ENCODE measurements around the gene TRIM2. TPM values are rescaled to one million over a fixed set of nuclear protein-coding genes. Genes with fewer than 3 reads are reported as not detected.

Gene TRIM2
- total RNA-seq, 3 donors from 2014 or later = 26.7 to 109 (median 52.4) TPM

DNA sequence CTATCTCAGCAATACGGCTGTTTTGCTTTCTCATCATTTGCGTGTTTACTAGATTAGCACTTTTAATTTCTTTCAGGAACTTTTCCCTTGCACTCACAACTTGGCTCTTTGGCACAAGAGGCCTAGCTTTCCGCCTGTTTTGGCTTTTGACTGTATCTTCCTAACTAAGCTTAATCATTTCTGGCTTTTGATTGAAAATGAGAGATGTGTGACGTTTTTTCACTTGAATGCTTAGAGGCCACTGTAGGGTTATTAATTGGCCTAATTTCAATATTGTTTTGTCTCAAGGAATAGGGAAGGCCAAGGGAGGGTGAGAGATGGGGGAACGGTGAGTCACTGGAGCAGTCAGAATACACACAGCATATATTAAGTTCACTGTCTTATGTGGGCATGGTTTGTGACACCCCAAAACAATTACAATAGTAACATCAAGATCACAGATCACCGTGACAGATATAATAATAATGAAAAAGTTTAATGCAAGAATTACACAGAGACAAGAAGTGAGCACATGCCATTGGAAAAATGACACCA is 167.5 kb downstream of the TRIM2 start:
- TF ChIP-seq, protein P1, sequence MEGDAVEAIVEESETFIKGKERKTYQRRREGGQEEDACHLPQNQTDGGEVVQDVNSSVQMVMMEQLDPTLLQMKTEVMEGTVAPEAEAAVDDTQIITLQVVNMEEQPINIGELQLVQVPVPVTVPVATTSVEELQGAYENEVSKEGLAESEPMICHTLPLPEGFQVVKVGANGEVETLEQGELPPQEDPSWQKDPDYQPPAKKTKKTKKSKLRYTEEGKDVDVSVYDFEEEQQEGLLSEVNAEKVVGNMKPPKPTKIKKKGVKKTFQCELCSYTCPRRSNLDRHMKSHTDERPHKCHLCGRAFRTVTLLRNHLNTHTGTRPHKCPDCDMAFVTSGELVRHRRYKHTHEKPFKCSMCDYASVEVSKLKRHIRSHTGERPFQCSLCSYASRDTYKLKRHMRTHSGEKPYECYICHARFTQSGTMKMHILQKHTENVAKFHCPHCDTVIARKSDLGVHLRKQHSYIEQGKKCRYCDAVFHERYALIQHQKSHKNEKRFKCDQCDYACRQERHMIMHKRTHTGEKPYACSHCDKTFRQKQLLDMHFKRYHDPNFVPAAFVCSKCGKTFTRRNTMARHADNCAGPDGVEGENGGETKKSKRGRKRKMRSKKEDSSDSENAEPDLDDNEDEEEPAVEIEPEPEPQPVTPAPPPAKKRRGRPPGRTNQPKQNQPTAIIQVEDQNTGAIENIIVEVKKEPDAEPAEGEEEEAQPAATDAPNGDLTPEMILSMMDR (IDR thresholded peaks at IDR 0.05) = no peak
- TF ChIP-seq POLR2A (IDR thresholded peaks at IDR 0.05) (no peak), POLR2AphosphoS5 (IDR thresholded peaks at IDR 0.05) (no peak)
- DNase-seq (ENCODE audit: low spot score in 2 of 2) = no peak
- no peaks in the 10 kb centered on the region for H3K27me3 ChIP-seq
- H3K4me3 ChIP-seq = no peak overlapping the region
- H3K36me3 ChIP-seq = no peaks in the 10 kb centered on the region
- H3K27ac ChIP-seq = no peak overlapping the region
- intact Hi-C loops (cut with DNase I; ENCODE audit: low total_unique reads) = no loop called here
- peaks cover 0 to 11% of the 10 kb centered on the region in 2 donors for H3K9me3 ChIP-seq
- H3K4me1 ChIP-seq = no peaks in the 10 kb centered on the region

DNA sequence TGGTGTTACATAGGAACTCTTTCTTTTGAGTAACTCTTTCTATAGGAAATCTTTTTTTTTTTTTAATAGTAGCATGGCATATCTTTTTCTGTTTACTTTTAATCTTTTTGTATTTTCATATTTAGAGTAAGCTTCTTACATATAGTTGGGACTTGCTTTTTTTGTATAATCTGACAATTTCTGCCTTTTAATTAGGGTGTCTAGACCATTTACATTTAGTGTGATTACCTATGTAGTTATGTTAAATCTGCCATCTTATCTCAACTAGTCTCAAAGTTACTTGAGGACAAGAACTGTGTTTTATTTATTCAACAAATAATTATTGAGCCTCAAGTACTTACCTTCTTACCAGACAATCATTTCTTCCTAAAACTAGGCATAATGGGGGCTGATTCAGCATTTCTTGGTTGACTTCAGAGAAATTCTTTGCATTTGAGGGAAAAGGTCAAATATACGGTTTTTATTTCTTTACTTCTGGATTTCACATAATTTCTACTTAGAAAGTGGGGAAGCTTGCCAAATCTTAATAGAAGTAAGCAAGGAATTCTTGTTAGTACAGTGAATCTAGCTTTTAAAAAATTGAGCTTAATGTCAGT is 168.8 kb downstream of the TRIM2 start:
- no peak for DNase-seq (ENCODE audit: low spot score in 2 of 2)
- peaks cover 0 to 11% of the 10 kb centered on the region in 2 donors for H3K9me3 ChIP-seq
- H3K4me1 ChIP-seq = no peaks in the 10 kb centered on the region
- no peaks in the 10 kb centered on the region for H3K27me3 ChIP-seq
- H3K27ac ChIP-seq = no peak overlapping the region
- H3K36me3 ChIP-seq = no peaks in the 10 kb centered on the region
- intact Hi-C loops (cut with DNase I; ENCODE audit: low total_unique reads) = no loop called here
- no peak overlapping the region for H3K4me3 ChIP-seq
- TF ChIP-seq, protein P1 (IDR thresholded peaks at IDR 0.05) = no peak
- TF ChIP-seq POLR2A (IDR thresholded peaks at IDR 0.05) = no peak
- no peak for TF ChIP-seq POLR2AphosphoS5 (IDR thresholded peaks at IDR 0.05)

- intact Hi-C loops (cut with DNase I; ENCODE audit: low total_unique reads) = no loop called here
- no peaks in the 10 kb centered on the region for H3K4me1 ChIP-seq
- H3K27ac ChIP-seq = no peak overlapping the region
- no peak for DNase-seq (ENCODE audit: low spot score in 2 of 2)
- TF ChIP-seq, protein P1 (IDR thresholded peaks at IDR 0.05) = no peak
- no peak overlapping the region for H3K4me3 ChIP-seq
- no peaks in the 10 kb centered on the region for H3K27me3 ChIP-seq
- H3K9me3 ChIP-seq = peaks cover 0 to 11% of the 10 kb centered on the region in 2 donors
- no peaks in the 10 kb centered on the region for H3K36me3 ChIP-seq
Observed at GRCh38 chr4:153374442-153374841, 170.2 kb downstream of the TRIM2 start.

DNA sequence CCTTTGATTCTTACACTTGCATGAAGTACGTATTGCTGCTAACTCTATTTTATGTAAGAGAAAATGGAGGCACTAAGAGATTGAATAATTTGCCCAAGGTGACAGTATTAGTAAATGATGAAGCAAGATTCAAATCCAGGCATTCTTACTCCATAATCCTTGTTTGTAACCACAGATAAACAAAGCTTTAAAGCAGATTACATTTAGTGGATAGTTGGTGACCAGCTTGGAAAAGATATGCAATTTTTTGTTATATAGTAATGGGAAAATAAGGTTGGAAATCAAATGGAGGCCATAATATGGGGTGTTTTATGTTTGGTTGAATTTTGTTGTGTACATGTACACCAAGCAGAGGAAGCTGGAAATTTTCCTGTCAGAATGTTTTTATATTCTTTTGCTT is 171.1 kb downstream of the TRIM2 start:
- TF ChIP-seq, protein P1 (IDR thresholded peaks at IDR 0.05) = no peak
- no peak for TF ChIP-seq POLR2AphosphoS5 (IDR thresholded peaks at IDR 0.05)
- no peak for TF ChIP-seq POLR2A (IDR thresholded peaks at IDR 0.05)

DNA sequence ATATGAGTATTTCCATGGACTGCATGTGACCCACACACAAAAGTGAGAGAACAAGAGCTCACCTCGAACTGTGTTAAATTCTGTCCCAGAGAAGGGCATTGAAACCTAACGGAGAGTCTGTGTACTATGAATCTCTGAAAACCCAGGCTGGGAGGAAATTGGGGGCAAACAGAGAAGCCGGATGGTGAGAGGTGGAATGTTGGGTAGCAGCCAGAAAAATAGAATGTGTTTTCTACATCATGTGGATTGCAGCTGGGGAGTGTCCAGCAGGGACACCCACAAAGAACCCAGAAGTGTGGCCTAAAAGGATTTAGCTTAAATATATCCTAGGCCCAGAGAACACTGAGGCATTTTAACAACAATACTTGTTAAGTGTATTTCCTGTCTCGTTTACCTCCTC is 178.9 kb downstream of the TRIM2 start:
- no peaks in the 10 kb centered on the region for H3K36me3 ChIP-seq
- no peaks in the 10 kb centered on the region for H3K4me1 ChIP-seq
- intact Hi-C loops (cut with DNase I; ENCODE audit: low total_unique reads) = no loop called here
- no peaks in the 10 kb centered on the region for H3K27me3 ChIP-seq
- TF ChIP-seq, protein P1 (IDR thresholded peaks at IDR 0.05) = no peak
- no peak for TF ChIP-seq POLR2AphosphoS5 (IDR thresholded peaks at IDR 0.05)
- TF ChIP-seq POLR2A (IDR thresholded peaks at IDR 0.05) = no peak
- no peak for DNase-seq (ENCODE audit: low spot score in 2 of 2)
- no peaks in the 10 kb centered on the region for H3K9me3 ChIP-seq
- H3K4me3 ChIP-seq = no peak overlapping the region
- no peak overlapping the region for H3K27ac ChIP-seq

More for the DNA sequence above, 171.1 kb downstream of the TRIM2 start:
- H3K4me1 ChIP-seq = no peaks in the 10 kb centered on the region
- H3K4me3 ChIP-seq = no peak overlapping the region
- H3K27me3 ChIP-seq = no peaks in the 10 kb centered on the region
- no peak for DNase-seq (ENCODE audit: low spot score in 2 of 2)
- intact Hi-C loops (cut with DNase I; ENCODE audit: low total_unique reads) = no loop called here
- no peak overlapping the region for H3K27ac ChIP-seq
- peaks cover 0 to 11% of the 10 kb centered on the region in 2 donors for H3K9me3 ChIP-seq
- no peaks in the 10 kb centered on the region for H3K36me3 ChIP-seq
